ENCODE measurements around the gene RAC2. TPM values are rescaled to one million over a fixed set of nuclear protein-coding genes. Genes with fewer than 3 reads are reported as not detected.

The RAC2 gene
- total and polyA plus RNA-seq, 3 donors from 2014 or later: 1.2 to 15.5 (median 10.7) TPM

DNA sequence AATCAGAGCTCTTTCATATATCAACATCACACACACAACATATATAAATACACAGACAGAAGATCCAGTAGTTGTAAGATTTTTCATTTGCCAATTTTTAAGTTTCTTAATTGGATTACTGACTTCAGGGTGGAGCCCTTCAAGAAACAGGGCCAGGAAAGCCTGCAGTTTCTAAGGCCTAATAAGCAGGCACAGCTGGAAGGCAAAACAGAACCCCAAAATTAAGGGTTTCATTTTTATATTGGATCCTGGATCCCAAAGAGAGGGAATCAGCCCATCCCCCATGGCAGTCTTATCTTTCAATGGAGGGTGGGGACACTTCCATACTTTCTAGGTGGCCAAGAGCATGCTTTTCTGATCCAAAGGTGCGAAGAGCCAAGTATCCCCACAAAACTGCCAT is 51.3 kb downstream of the RAC2 start:
- Histone ChIP-seq H3K4me1 (peaks cover 33% of the 10 kb centered on the region), H3K4me3 (no peak overlapping the region), H3K36me3 (ENCODE audit: low read depth, missing control alignments) (no peaks in the 10 kb centered on the region), H3K9me3 (no peaks in the 10 kb centered on the region), H3K27ac (no peak overlapping the region), H3K27me3 (no peaks in the 10 kb centered on the region)
- DNase-seq: no peak
- intact Hi-C loops (cut with DNase I; ENCODE audit: low total_unique reads): no loop called here
- TF ChIP-seq, protein P1, sequence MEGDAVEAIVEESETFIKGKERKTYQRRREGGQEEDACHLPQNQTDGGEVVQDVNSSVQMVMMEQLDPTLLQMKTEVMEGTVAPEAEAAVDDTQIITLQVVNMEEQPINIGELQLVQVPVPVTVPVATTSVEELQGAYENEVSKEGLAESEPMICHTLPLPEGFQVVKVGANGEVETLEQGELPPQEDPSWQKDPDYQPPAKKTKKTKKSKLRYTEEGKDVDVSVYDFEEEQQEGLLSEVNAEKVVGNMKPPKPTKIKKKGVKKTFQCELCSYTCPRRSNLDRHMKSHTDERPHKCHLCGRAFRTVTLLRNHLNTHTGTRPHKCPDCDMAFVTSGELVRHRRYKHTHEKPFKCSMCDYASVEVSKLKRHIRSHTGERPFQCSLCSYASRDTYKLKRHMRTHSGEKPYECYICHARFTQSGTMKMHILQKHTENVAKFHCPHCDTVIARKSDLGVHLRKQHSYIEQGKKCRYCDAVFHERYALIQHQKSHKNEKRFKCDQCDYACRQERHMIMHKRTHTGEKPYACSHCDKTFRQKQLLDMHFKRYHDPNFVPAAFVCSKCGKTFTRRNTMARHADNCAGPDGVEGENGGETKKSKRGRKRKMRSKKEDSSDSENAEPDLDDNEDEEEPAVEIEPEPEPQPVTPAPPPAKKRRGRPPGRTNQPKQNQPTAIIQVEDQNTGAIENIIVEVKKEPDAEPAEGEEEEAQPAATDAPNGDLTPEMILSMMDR (IDR thresholded peaks at IDR 0.05): no peak
- no peak for TF ChIP-seq POLR2A (IDR thresholded peaks at IDR 0.05)
- WGBS, 2 donors: 89 to 97% methylated on average over 1 of the region's 1 CpG

DNA sequence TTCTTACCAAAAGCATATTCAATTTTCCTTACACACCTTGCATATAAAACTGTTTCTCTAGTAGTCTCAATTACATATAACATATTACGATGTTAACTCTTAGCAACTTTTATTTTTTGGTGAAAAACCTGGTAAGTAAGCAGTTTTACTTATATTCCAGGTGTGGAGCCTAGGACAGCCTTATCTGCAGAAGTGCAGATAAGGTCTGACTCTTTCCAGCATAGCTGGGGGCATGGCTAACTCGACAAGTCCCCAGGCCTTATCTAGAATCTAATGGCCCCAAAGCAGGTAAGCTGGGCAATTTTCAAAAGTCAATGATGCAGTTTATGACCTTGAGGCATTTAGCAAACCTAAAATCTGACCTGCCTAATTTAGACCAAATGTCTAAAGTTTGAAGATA is 51.9 kb downstream of the RAC2 start:
- no peak overlapping the region for H3K4me3 ChIP-seq
- no peak for TF ChIP-seq POLR2A (IDR thresholded peaks at IDR 0.05)
- TF ChIP-seq, protein P1 (IDR thresholded peaks at IDR 0.05): no peak
- H3K36me3 ChIP-seq (ENCODE audit: low read depth, missing control alignments): no peaks in the 10 kb centered on the region
- 83 to 88% methylated on average over 2 of the region's 2 CpGs for WGBS, 2 donors
- no peak overlapping the region for H3K27ac ChIP-seq
- H3K27me3 ChIP-seq: no peaks in the 10 kb centered on the region
- DNase-seq: no peak
- no peaks in the 10 kb centered on the region for H3K9me3 ChIP-seq
- peaks cover 32% of the 10 kb centered on the region for H3K4me1 ChIP-seq
- intact Hi-C loops (cut with DNase I; ENCODE audit: low total_unique reads): no loop called here

DNA sequence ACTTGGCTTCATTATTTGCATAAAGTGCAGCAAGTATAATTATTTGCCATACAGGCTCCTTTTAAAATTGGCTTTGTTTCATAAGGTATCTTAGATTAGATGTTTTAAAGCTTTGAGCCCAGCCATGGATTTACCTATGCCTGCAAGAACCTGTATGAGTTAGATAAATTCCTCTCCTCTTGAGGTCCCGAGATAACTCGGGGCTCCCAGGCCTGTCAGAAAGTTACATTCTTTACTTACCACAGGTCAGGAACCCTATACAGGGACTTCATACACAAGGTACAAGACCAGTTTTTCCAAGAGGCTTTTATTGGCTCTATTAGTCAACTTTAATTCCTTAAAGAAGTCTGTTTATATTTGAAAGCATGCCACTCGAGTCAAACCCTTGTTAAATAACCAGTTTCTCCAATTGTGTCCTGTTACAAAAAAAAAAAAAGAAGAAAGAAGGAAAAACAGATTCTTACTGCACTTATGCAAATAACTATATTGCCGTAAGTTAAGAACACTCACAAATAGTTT is 53.7 kb downstream of the RAC2 start:
- Histone ChIP-seq H3K4me1 (peaks cover 17% of the 10 kb centered on the region), H3K27me3 (no peaks in the 10 kb centered on the region), H3K9me3 (no peaks in the 10 kb centered on the region), H3K27ac (no peak overlapping the region), H3K4me3 (no peak overlapping the region), H3K36me3 (ENCODE audit: low read depth, missing control alignments) (no peaks in the 10 kb centered on the region)
- TF ChIP-seq, protein P1 (IDR thresholded peaks at IDR 0.05): no peak
- no peak for TF ChIP-seq POLR2A (IDR thresholded peaks at IDR 0.05)
- DNase-seq: no peak
- 49 to 95% methylated on average over 4 of the region's 4 CpGs for WGBS, 2 donors
- intact Hi-C loops (cut with DNase I; ENCODE audit: low total_unique reads): no loop called here

DNA sequence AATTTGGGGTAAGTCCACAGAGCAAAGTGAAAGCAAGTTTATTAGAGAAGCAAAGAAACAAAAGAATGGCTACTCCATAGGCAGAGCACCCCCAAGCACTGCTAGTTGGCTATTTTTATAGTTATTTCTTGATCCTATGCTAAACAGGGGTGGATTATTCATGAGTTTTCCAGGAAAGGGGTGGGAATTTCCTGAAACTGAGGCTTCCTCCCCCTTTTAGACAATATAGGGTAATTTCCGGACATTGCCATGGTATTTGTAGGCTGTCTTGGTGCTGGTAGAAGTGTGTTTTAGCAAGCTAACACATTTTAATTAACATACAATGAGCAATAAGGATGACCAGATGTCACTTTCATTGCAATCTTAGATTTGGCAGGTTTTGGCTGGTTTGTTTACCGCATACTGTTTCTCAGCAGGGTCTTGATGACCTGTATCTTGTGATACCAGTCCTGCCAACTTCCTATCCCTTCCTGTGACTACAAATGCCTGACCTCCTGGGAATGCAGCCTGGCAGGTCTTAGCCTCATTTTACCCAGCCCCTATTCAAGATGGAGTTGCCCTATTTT is 55.1 kb downstream of the RAC2 start:
- Histone ChIP-seq H3K27me3 (no peaks in the 10 kb centered on the region), H3K4me1 (peaks cover 17% of the 10 kb centered on the region), H3K36me3 (ENCODE audit: low read depth, missing control alignments) (no peaks in the 10 kb centered on the region), H3K9me3 (no peaks in the 10 kb centered on the region), H3K4me3 (no peak overlapping the region), H3K27ac (no peak overlapping the region)
- intact Hi-C loops (cut with DNase I; ENCODE audit: low total_unique reads): no loop called here
- 69 to 88% methylated on average over 2 of the region's 2 CpGs for WGBS, 2 donors
- no peak for DNase-seq
- TF ChIP-seq, protein P1 (IDR thresholded peaks at IDR 0.05): no peak
- TF ChIP-seq POLR2A (IDR thresholded peaks at IDR 0.05): no peak
